HepG2 (cell line): ENCODE results near the gene TMED3. TPM values are rescaled to one million over a fixed set of nuclear protein-coding genes. Genes with fewer than 3 reads are reported as not detected.
A peak's percentile ranks its signal among the peaks of the same experiment; 100 is the strongest.

ENCODE experiments used
- ADNP ChIP-seq: sonication (generic); formaldehyde crosslinking; IDR thresholded peaks from 2 replicates; pipeline ENCODE4 v1.4.0; 2020; ENCODE audit warnings: missing genetic modification reagents
- AGO1 ChIP-seq: fragments of 200-400 bp; formaldehyde crosslinking; IDR thresholded peaks from 2 replicates; pipeline ENCODE4 v1.6.1; 2017; ENCODE audit warnings: mild to moderate bottlenecking, low read depth, low read length, moderate library complexity; ENCODE audit not compliant: poor library complexity, severe bottlenecking
- CREB1 ChIP-seq, 2 experiments: fragments of 450-650 bp in 1 of 2; IDR thresholded peaks; 2 replicates each; pipeline ENCODE4 v1.6.1; 2016 to 2017; ENCODE audit warnings: control low read depth in 1 of 2, mild to moderate bottlenecking in 1 of 2, missing compliant biosample characterization in 1 of 2, missing genetic modification characterization in 1 of 2
- CREBL2 ChIP-seq: sonication (generic); formaldehyde crosslinking; IDR thresholded peaks from 2 replicates; pipeline ENCODE4 v1.8.1; 2023; ENCODE audit warnings: missing genetic modification reagents, mild to moderate bottlenecking, borderline replicate concordance
- HNF1B ChIP-seq: sonication (generic); formaldehyde crosslinking; IDR thresholded peaks from 2 replicates; pipeline ENCODE4 v1.5.1; 2020; ENCODE audit warnings: mild to moderate bottlenecking, moderate library complexity, missing genetic modification reagents
- MTA3 ChIP-seq: sonication (generic); formaldehyde crosslinking; IDR thresholded peaks from 2 replicates; pipeline ENCODE4 v1.4.0; 2020; ENCODE audit warnings: missing genetic modification reagents
- RNF219 ChIP-seq: sonication (generic); formaldehyde crosslinking; IDR thresholded peaks from 2 replicates; pipeline ENCODE4 v1.5.0; 2020; ENCODE audit warnings: mild to moderate bottlenecking, missing genetic modification reagents
- SAP130 ChIP-seq: IDR thresholded peaks from 2 replicates; pipeline ENCODE4 v1.6.1; 2016; ENCODE audit warnings: low read depth
- TBX3 ChIP-seq: fragments of 450-650 bp; IDR thresholded peaks from 2 replicates; pipeline ENCODE4 v1.6.1; 2017; ENCODE audit warnings: antibody characterized with exemption, mild to moderate bottlenecking, inconsistent platforms, borderline replicate concordance
- TFDP1 ChIP-seq: IDR thresholded peaks from 2 replicates; pipeline ENCODE4 v1.6.1; 2016; ENCODE audit warnings: missing compliant biosample characterization, missing genetic modification reagents, borderline replicate concordance
- ZNF142 ChIP-seq: sonication (generic); formaldehyde crosslinking; IDR thresholded peaks from 2 replicates; pipeline ENCODE4 v1.4.0; 2020; ENCODE audit warnings: missing genetic modification reagents
- ZNF205 ChIP-seq: IDR thresholded peaks from 2 replicates; pipeline ENCODE4 v1.6.1; 2018; ENCODE audit warnings: missing biosample characterization, missing genetic modification reagents
- ZNF33B ChIP-seq: sonication (generic); formaldehyde crosslinking; IDR thresholded peaks from 2 replicates; pipeline ENCODE4 v1.5.1; 2020; ENCODE audit warnings: mild to moderate bottlenecking, missing genetic modification reagents
- ZNF354B ChIP-seq: sonication (generic); formaldehyde crosslinking; IDR thresholded peaks from 2 replicates; pipeline ENCODE4 v1.8.0; 2022; ENCODE audit warnings: mild to moderate bottlenecking, missing genetic modification reagents
- ZNF430 ChIP-seq: sonication (generic); formaldehyde crosslinking; IDR thresholded peaks from 2 replicates; pipeline ENCODE4 v1.9.0; 2021; ENCODE audit warnings: mild to moderate bottlenecking, missing genetic modification reagents
- ZNF572 ChIP-seq: sonication (generic); formaldehyde crosslinking; IDR thresholded peaks from 2 replicates; pipeline ENCODE4 v1.5.1; 2020; ENCODE audit warnings: mild to moderate bottlenecking, missing genetic modification reagents
- ZNF670 ChIP-seq: sonication (generic); formaldehyde crosslinking; IDR thresholded peaks from 2 replicates; pipeline ENCODE4 v1.8.0; 2022; ENCODE audit warnings: mild to moderate bottlenecking, missing genetic modification reagents, borderline replicate concordance
- polyA plus RNA-seq, 8 experiments: library from polyadenylated mRNA; depleted of rRNA in 3 of 8; stranded (reverse) in 7 of 8; unstranded in 1 of 8; fragments of >200 nt; fragmentation: Illumina TruSeq in 4 of 8; extraction: Trizol in 4 of 8; gene quantifications; 2 replicates each; pipeline versions ENCODE4 v1.2.1 to v1.2.3, GENCODE V29; 2011 to 2016; ENCODE audit warnings: low read depth in 4 of 8, missing spikeins in 1 of 8, mixed read lengths in 1 of 8; ENCODE audit not compliant: insufficient read depth in 1 of 8
- total RNA-seq, 5 experiments: library from RNA; depleted of rRNA; stranded (reverse); fragments of >200 nt; fragmentation: Illumina TruSeq; extraction: Trizol; gene quantifications; 2 replicates each; pipeline ENCODE4 v1.2.3, GENCODE V29; 2016; ENCODE audit warnings: low read depth in 1 of 5

TMED3 gene
- total and polyA plus RNA-seq, 2 of the 13 experiments (the other 11 are each of a cell fraction or from before 2014, with no cell fraction given) = 125 to 155 TPM

GRCh38 chr15:79310985-79311900, at the start of gene TMED3 (continued):
- 0 out of 2 replicates have a peak, but pooled peaks have one; percentile 76 for TF ChIP-seq ZNF572 (CRISPR knock-in tag)
- no peak; the same call in 1 of the 2 replicates for TF ChIP-seq ZNF33B
- no peak for TF ChIP-seq ZNF670 (CRISPR knock-in tag)
- no peak for TF ChIP-seq RNF219 (CRISPR knock-in tag)
- TF ChIP-seq TBX3 = no peak
- peak; percentile 95 for TF ChIP-seq ZNF430
- no peak for TF ChIP-seq AGO1
- TF ChIP-seq MTA3 (CRISPR knock-in tag) = no peak
- TF ChIP-seq ZNF354B = peak; percentile 75; the same call in 1 of the 2 replicates
- no peak for TF ChIP-seq CREB1 (IDR thresholded peaks at IDR 0.05)
- no peak for TF ChIP-seq CREB1 (CRISPR knock-in tag; IDR thresholded peaks at IDR 0.05)
- peak; percentile 44; the same call in 1 of the 2 replicates for TF ChIP-seq ZNF205 (CRISPR knock-in tag)
- TF ChIP-seq TFDP1 (CRISPR knock-in tag) = no peak
- peak; percentile 87 for TF ChIP-seq SAP130 (CRISPR knock-in tag)
- TF ChIP-seq ADNP = no peak
- TF ChIP-seq CREBL2 = peak; percentile 87; the same call in 1 of the 2 replicates
- TF ChIP-seq ZNF142 = 0 out of 2 replicates have a peak, but pooled peaks have one; percentile 64
- peak; percentile 64; the same call in 1 of the 2 replicates for TF ChIP-seq HNF1B (CRISPR knock-in tag)
